SK-N-SH treated with all-trans-retinoic acid at 6 μM for 48 hours (cell line): ENCODE data around the gene CD63.

Experiments used
- ATAC-seq: fragments of 200-7000 bp; cut with Tn5 transposase; 3 replicates; pipeline ENCODE4 v1.9.1; 2020; ENCODE audit warnings: mild to moderate bottlenecking, moderate library complexity
- ARNTL ChIP-seq: fragments of 450-650 bp; formaldehyde crosslinking; IDR thresholded peaks from 2 replicates; pipeline ENCODE4 v1.5.0; 2020; ENCODE audit warnings: low read depth, mild to moderate bottlenecking, moderate library complexity, borderline replicate concordance
- BACH2 ChIP-seq: fragments of 250-450 bp; sonication (Bioruptor Pico); IDR thresholded peaks from 2 replicates; pipeline ENCODE4 v1.9.0; 2021; ENCODE audit warnings: mild to moderate bottlenecking, borderline replicate concordance
- CSDC2 ChIP-seq: fragments of 250-450 bp; sonication (Bioruptor Pico); IDR thresholded peaks from 2 replicates; pipeline ENCODE4 v1.5.0; 2020; ENCODE audit warnings: mild to moderate bottlenecking, moderate library complexity
- ESRRG ChIP-seq: fragments of 250-450 bp; sonication (Bioruptor Pico); IDR thresholded peaks from 2 replicates; pipeline ENCODE4 v1.6.1; 2021; ENCODE audit warnings: mild to moderate bottlenecking
- GLIS3 ChIP-seq: fragments of 250-450 bp; sonication (Bioruptor Pico); IDR thresholded peaks from 2 replicates; pipeline ENCODE4 v1.5.0; 2020; ENCODE audit warnings: mild to moderate bottlenecking, moderate library complexity
- ISL1 ChIP-seq: fragments of 250-450 bp; sonication (Bioruptor Pico); IDR thresholded peaks from 2 replicates; pipeline ENCODE4 v2.1.2; 2022; ENCODE audit warnings: mild to moderate bottlenecking, moderate library complexity
- OSR1 ChIP-seq: fragments of 250-450 bp; sonication (Bioruptor Pico); IDR thresholded peaks from 2 replicates; pipeline ENCODE4 v1.8.0; 2022; ENCODE audit warnings: moderate library complexity, mild to moderate bottlenecking, inconsistent platforms
- PATZ1 ChIP-seq: fragments of 250-450 bp; sonication (Bioruptor Pico); IDR thresholded peaks from 2 replicates; pipeline ENCODE4 v1.8.0; 2020; ENCODE audit warnings: mild to moderate bottlenecking, moderate library complexity, borderline replicate concordance
- PPARA ChIP-seq: fragments of 250-450 bp; sonication (Bioruptor Pico); IDR thresholded peaks from 2 replicates; pipeline ENCODE4 v1.5.0; 2020; ENCODE audit warnings: mild to moderate bottlenecking, borderline replicate concordance
- RARB ChIP-seq: fragments of 250-450 bp; sonication (Bioruptor Pico); IDR thresholded peaks from 2 replicates; pipeline ENCODE4 v1.8.0; 2021; ENCODE audit warnings: mild to moderate bottlenecking, moderate library complexity
- SNAI2 ChIP-seq: fragments of 250-450 bp; sonication (Bioruptor Pico); IDR thresholded peaks from 2 replicates; pipeline ENCODE4 v1.5.0; 2020; ENCODE audit warnings: mild to moderate bottlenecking, moderate library complexity
- TCF4 ChIP-seq: fragments of 250-450 bp; sonication (Bioruptor Pico); IDR thresholded peaks from 2 replicates; pipeline ENCODE4 v1.8.0; 2021; ENCODE audit warnings: mild to moderate bottlenecking, moderate library complexity, borderline replicate concordance
- TOX ChIP-seq: fragments of 250-450 bp; sonication (Bioruptor Pico); IDR thresholded peaks from 2 replicates; pipeline ENCODE4 v1.8.0; 2021; ENCODE audit warnings: mild to moderate bottlenecking, moderate library complexity, borderline replicate concordance
- TSHZ2 ChIP-seq: fragments of 250-450 bp; sonication (Bioruptor Pico); IDR thresholded peaks from 2 replicates; pipeline ENCODE4 v1.5.0; 2020; ENCODE audit warnings: mild to moderate bottlenecking, moderate library complexity
- ZC3H10 ChIP-seq: fragments of 250-450 bp; sonication (Bioruptor Pico); IDR thresholded peaks from 2 replicates; pipeline ENCODE4 v1.5.1; 2021; ENCODE audit warnings: mild to moderate bottlenecking, moderate library complexity
- ZFP3 ChIP-seq: fragments of 250-450 bp; sonication (Bioruptor Pico); IDR thresholded peaks from 2 replicates; pipeline ENCODE4 v1.5.0; 2020; ENCODE audit warnings: mild to moderate bottlenecking, moderate library complexity
- ZFP30 ChIP-seq: fragments of 450-650 bp; formaldehyde crosslinking; IDR thresholded peaks from 2 replicates; pipeline ENCODE4 v1.5.0; 2022; ENCODE audit warnings: mild to moderate bottlenecking, moderate library complexity
- ZNF565 ChIP-seq: fragments of 450-650 bp; formaldehyde crosslinking; conservative IDR thresholded peaks from 2 replicates; pipeline ENCODE4 v1.5.0; 2020; ENCODE audit warnings: low read depth, mild to moderate bottlenecking, moderate library complexity
- ZNF70 ChIP-seq: fragments of 450-650 bp; formaldehyde crosslinking; IDR thresholded peaks from 2 replicates; pipeline ENCODE4 v1.5.0; 2020; ENCODE audit warnings: mild to moderate bottlenecking, moderate library complexity
- ZNF8 ChIP-seq: fragments of 450-650 bp; formaldehyde crosslinking; IDR thresholded peaks from 2 replicates; pipeline ENCODE4 v1.5.0; 2020; ENCODE audit warnings: mild to moderate bottlenecking, moderate library complexity
- TF ChIP-seq, protein P1 (sequence below): fragments of 250-450 bp; sonication (Bioruptor Pico); IDR thresholded peaks from 2 replicates; pipeline ENCODE4 v1.5.1; 2021; ENCODE audit warnings: mild to moderate bottlenecking, moderate library complexity
- TF ChIP-seq, protein P2 (sequence below): fragments of 250-450 bp; sonication (Bioruptor Pico); IDR thresholded peaks from 2 replicates; pipeline ENCODE4 v1.8.0; 2021; ENCODE audit warnings: low read depth, mild to moderate bottlenecking, moderate library complexity, borderline replicate concordance

CD63 gene

GRCh38 chr12:55724226-55724939 lies 4.4 kb downstream of the CD63 start:
- TF ChIP-seq, protein P1, sequence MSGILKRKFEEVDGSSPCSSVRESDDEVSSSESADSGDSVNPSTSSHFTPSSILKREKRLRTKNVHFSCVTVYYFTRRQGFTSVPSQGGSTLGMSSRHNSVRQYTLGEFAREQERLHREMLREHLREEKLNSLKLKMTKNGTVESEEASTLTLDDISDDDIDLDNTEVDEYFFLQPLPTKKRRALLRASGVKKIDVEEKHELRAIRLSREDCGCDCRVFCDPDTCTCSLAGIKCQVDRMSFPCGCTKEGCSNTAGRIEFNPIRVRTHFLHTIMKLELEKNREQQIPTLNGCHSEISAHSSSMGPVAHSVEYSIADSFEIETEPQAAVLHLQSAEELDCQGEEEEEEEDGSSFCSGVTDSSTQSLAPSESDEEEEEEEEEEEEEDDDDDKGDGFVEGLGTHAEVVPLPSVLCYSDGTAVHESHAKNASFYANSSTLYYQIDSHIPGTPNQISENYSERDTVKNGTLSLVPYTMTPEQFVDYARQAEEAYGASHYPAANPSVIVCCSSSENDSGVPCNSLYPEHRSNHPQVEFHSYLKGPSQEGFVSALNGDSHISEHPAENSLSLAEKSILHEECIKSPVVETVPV (CRISPR knock-in tag), result no peak
- TF ChIP-seq PPARA (CRISPR knock-in tag) (no peak), ESRRG (CRISPR knock-in tag) (no peak), OSR1 (CRISPR knock-in tag) (no peak)
- peak; percentile 13; the same call in 2 of the 3 replicates for ATAC-seq

- TF ChIP-seq CSDC2 (CRISPR knock-in tag), result no peak
- ATAC-seq, result no peak
Observed at GRCh38 chr12:55723516-55724225, 5.1 kb downstream of the CD63 start.

DNA sequence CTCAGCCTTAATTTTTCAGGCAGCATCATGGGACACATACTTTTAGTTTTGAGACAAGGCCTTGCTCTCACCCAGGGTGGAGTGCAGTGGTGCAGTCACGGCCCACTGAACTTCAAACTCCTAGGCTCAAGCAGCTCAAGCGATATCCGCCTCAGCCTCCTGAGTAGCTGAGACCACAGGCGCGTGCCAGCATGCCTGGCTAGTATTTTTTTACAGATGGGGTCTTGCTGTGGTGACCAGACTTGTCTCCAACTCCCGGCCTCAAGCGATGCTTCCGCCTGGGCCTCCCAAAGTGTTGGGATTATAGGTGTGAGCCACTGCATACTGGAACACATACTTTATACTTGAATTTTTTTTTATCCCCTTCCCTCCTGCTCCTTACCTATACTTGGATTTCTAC lies 5.9 kb downstream of the CD63 start:
- TF ChIP-seq ZNF70 (no peak), TOX (CRISPR knock-in tag) (no peak), TCF4 (no peak), ISL1 (CRISPR knock-in tag) (no peak), ESRRG (CRISPR knock-in tag) (no peak), RARB (CRISPR knock-in tag) (no peak), ARNTL (CRISPR knock-in tag) (no peak), OSR1 (CRISPR knock-in tag) (no peak), ZNF8 (no peak), BACH2 (CRISPR knock-in tag) (no peak), PATZ1 (CRISPR knock-in tag) (no peak), SNAI2 (CRISPR knock-in tag) (no peak), ZNF565 (CRISPR knock-in tag) (no peak), GLIS3 (CRISPR knock-in tag) (no peak), PPARA (CRISPR knock-in tag) (no peak)
- TF ChIP-seq, all 23 proteins: peak for 0
- no peak for ATAC-seq

DNA sequence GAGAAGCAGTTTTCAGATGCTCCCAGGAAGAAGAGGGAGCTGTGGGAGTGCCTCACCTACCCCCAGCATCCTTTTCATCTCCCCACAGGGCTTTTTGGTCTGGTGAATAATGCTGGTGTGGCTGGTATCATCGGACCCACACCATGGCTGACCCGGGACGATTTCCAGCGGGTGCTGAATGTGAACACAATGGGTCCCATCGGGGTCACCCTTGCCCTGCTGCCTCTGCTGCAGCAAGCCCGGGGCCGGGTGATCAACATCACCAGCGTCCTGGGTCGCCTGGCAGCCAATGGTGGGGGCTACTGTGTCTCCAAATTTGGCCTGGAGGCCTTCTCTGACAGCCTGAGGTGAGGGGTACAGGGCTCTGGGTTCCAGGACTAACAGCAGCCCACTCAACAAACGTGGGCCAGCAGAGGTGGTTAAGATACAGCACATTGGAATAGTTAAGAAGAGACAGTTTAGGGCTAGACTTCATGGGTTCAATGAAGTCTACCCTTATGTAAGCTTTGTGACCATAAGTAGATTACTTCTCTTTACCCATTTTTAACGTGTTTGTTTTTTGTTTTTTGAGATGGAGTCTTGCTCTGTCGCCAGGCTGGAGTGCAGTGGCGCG lies 7.1 kb downstream of the CD63 start:
- no peak; the same call in 2 of the 3 replicates for ATAC-seq
- no peak for TF ChIP-seq SNAI2 (CRISPR knock-in tag)
- TF ChIP-seq TCF4, result no peak
- TF ChIP-seq ZFP3 (CRISPR knock-in tag), result no peak
- no peak for TF ChIP-seq ZC3H10 (CRISPR knock-in tag)
- no peak for TF ChIP-seq ZNF8
- TF ChIP-seq ZNF565 (CRISPR knock-in tag), result no peak
- TF ChIP-seq CSDC2 (CRISPR knock-in tag), result no peak
- TF ChIP-seq ISL1 (CRISPR knock-in tag), result no peak
- no peak for TF ChIP-seq ZFP30 (CRISPR knock-in tag)
- no peak for TF ChIP-seq TOX (CRISPR knock-in tag)
- TF ChIP-seq GLIS3 (CRISPR knock-in tag), result no peak
- no peak for TF ChIP-seq PPARA (CRISPR knock-in tag)
- TF ChIP-seq TSHZ2 (CRISPR knock-in tag), result no peak
- TF ChIP-seq ARNTL (CRISPR knock-in tag), result no peak
- TF ChIP-seq OSR1 (CRISPR knock-in tag), result no peak
- TF ChIP-seq BACH2 (CRISPR knock-in tag), result no peak
- no peak for TF ChIP-seq ZNF70
- TF ChIP-seq, protein P1 (CRISPR knock-in tag), result no peak
- TF ChIP-seq ESRRG (CRISPR knock-in tag), result no peak
- TF ChIP-seq, protein P2, sequence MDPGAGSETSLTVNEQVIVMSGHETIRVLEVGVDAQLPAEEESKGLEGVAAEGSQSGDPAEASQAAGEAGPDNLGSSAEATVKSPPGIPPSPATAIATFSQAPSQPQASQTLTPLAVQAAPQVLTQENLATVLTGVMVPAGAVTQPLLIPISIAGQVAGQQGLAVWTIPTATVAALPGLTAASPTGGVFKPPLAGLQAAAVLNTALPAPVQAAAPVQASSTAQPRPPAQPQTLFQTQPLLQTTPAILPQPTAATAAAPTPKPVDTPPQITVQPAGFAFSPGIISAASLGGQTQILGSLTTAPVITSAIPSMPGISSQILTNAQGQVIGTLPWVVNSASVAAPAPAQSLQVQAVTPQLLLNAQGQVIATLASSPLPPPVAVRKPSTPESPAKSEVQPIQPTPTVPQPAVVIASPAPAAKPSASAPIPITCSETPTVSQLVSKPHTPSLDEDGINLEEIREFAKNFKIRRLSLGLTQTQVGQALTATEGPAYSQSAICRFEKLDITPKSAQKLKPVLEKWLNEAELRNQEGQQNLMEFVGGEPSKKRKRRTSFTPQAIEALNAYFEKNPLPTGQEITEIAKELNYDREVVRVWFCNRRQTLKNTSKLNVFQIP (CRISPR knock-in tag), result no peak
- TF ChIP-seq, all 23 proteins: peak for 0
